ENCODE measurements around the gene NEK10. TPM values are rescaled to one million over a fixed set of nuclear protein-coding genes. Genes with fewer than 3 reads are reported as not detected.

Gene NEK10
- total RNA-seq, 1 experiment from 2014 or later, result 0.66 TPM

- H3K4me3 Mint-ChIP-seq, result no peak overlapping the region
- no peak overlapping the region for H3K14ac ChIP-seq (ENCODE audit: insufficient read depth, low read length)
- no peak overlapping the region for H4K91ac ChIP-seq (ENCODE audit: insufficient read length, low read depth, low read length)
- H3K18ac ChIP-seq (ENCODE audit: insufficient read length, low read depth, low read length), result no peak overlapping the region
- no peak overlapping the region for H4K8ac ChIP-seq (replicated peaks; ENCODE audit: insufficient read length, low read depth, low read length)
- H3K27me3 ChIP-seq (ENCODE audit: insufficient read depth, low read length), result no peaks in the 10 kb centered on the region
- peaks cover 38 to 42% of the 10 kb centered on the region in 2 experiments for H3K4me1 Mint-ChIP-seq
- H3T11ph ChIP-seq (ENCODE audit: low read length), result no peak overlapping the region
- no peak overlapping the region for H3K4ac ChIP-seq (ENCODE audit: low read depth, low read length)
- H3K79me2 ChIP-seq (ENCODE audit: insufficient read depth, low read length), result no peaks in the 10 kb centered on the region
- no peaks in the 10 kb centered on the region for H3K9me3 Mint-ChIP-seq
- no peaks in the 10 kb centered on the region for H3K79me1 ChIP-seq (ENCODE audit: insufficient read depth, low read depth, low read length, poor library complexity, severe bottlenecking)
- H3K27ac ChIP-seq (ENCODE audit: insufficient read length, low read depth, low read length), result no peak overlapping the region
- H2AFZ ChIP-seq (ENCODE audit: low read length), result no peak overlapping the region
- no peak overlapping the region for H2BK15ac ChIP-seq (ENCODE audit: low read depth, low read length)
- no peak overlapping the region for H3K23ac ChIP-seq (ENCODE audit: insufficient read length, low read depth, low read length)
- H2BK12ac ChIP-seq (ENCODE audit: insufficient read length, low read depth, low read length), result no peak overlapping the region
- H3K4me2 ChIP-seq (ENCODE audit: insufficient read depth, insufficient read length, low read length), result no peak overlapping the region
- H2AK5ac ChIP-seq (ENCODE audit: insufficient read length, low read length), result no peak overlapping the region
- H3K23me2 ChIP-seq (ENCODE audit: insufficient read length, low read depth, low read length, poor library complexity, severe bottlenecking), result no peaks in the 10 kb centered on the region
- no peak overlapping the region for H2BK120ac ChIP-seq (ENCODE audit: low read depth, low read length, poor library complexity, severe bottlenecking)
- peaks cover 0 to 2% (median 0%) of the 10 kb centered on the region in 3 experiments; a peak in 1 of 7 replicates for H3K36me3 Mint-ChIP-seq (ENCODE audit: insufficient read depth in 1 of 3, low read depth in 3 of 3)
- no peak for TF ChIP-seq CTCF (conservative IDR thresholded peaks at IDR 0.05)
- H3K4me1 ChIP-seq (ENCODE audit: insufficient read depth, low read length), result peaks cover 3% of the 10 kb centered on the region; the same call in 1 of the 2 replicates
- no peak overlapping the region for H4K5ac ChIP-seq (ENCODE audit: insufficient read length, low read depth, low read length)
- DNase-seq, result no peak
- no CpG with 5 or more reads among the region's 3 CpGs for WGBS (ENCODE audit: extremely low coverage, insufficient read length, low lambda C conversion rate)
- H2BK20ac ChIP-seq (ENCODE audit: low read depth, low read length, poor library complexity, severe bottlenecking), result no peak overlapping the region
- H3K56ac ChIP-seq (ENCODE audit: insufficient read length, low read depth, low read length), result no peak overlapping the region
- H3K27ac Mint-ChIP-seq, result no peak overlapping the region
- H4K20me1 ChIP-seq (ENCODE audit: control insufficient read depth, insufficient read depth, insufficient read length), result no peaks in the 10 kb centered on the region
- H2BK5ac ChIP-seq (ENCODE audit: insufficient read length, low read length), result no peak overlapping the region
- H3K9ac ChIP-seq (ENCODE audit: extremely low read depth, insufficient read length, low read length), result no peak overlapping the region
- H3K27me3 Mint-ChIP-seq (ENCODE audit: low read depth), result no peaks in the 10 kb centered on the region
- H3K9me3 ChIP-seq (ENCODE audit: control insufficient read depth, low read depth, low read length), result no peaks in the 10 kb centered on the region
Measured at GRCh38 chr3:27356976-27357375, 12.2 kb downstream of the NEK10 start.

Measured in H9 (cell line).